CD4-positive, CD25-positive, alpha-beta regulatory T cell (primary cell): ENCODE results near the gene MNAT1. TPM values are rescaled to one million over a fixed set of nuclear protein-coding genes. Genes with fewer than 3 reads are reported as not detected.
"Not testable (repeated sequence)": the region's sequence is repeated elsewhere in the genome, so short reads cannot be mapped to it uniquely, and the experiment has no call there.

Experiments
- ATAC-seq, 2 donors: fragments of 150-1000 bp; cut with Tn5 transposase; one replicate each; pipeline ENCODE4 v1.10.0; 2021; ENCODE audit warnings: low read depth in 2 of 2, moderate number of reproducible peaks in 2 of 2, moderate library complexity in 1 of 2
- DNase-seq, 3 donors: peaks; one replicate each; pipeline versions ENCODE4 v3.0.0 to v3.0.0-alpha.2; 2012 to 2022; ENCODE audit warnings: mixed read lengths in 1 of 3
- H3K27ac ChIP-seq: one replicate; pipeline ENCODE4 v1.7.0; 2013; ENCODE audit warnings: mild to moderate bottlenecking, low read length; ENCODE audit not compliant: insufficient read depth, poor library complexity, severe bottlenecking
- H3K27me3 ChIP-seq: one replicate; pipeline ENCODE4 v1.7.0; 2013; ENCODE audit warnings: low read length; ENCODE audit not compliant: control insufficient read depth, insufficient read depth
- H3K36me3 ChIP-seq: one replicate; pipeline ENCODE4 v1.7.0; 2013; ENCODE audit warnings: mild to moderate bottlenecking, low read length, moderate library complexity; ENCODE audit not compliant: control insufficient read depth, insufficient read depth
- H3K4me1 ChIP-seq: 2 replicates; pipeline ENCODE4 v1.7.0; 2013; ENCODE audit warnings: mild to moderate bottlenecking, low read length; ENCODE audit not compliant: insufficient read depth, control insufficient read depth, poor library complexity, severe bottlenecking
- H3K4me3 ChIP-seq: one replicate; pipeline ENCODE4 v1.7.0; 2013; ENCODE audit warnings: low read depth, mild to moderate bottlenecking, low read length, moderate library complexity
- H3K9me3 ChIP-seq, 2 experiments: 1 replicate in 1 of 2; 2 replicates in 1 of 2; pipeline ENCODE4 v1.7.0; 2013; ENCODE audit warnings: low read length in 2 of 2, mild to moderate bottlenecking in 1 of 2, moderate library complexity in 1 of 2; ENCODE audit not compliant: control insufficient read depth in 2 of 2
- H3K27ac Mint-ChIP-seq, 3 donors: one replicate each; pipeline ENCODE4 v1.8.0; 2020 to 2022; ENCODE audit warnings: mild to moderate bottlenecking in 3 of 3, mixed read lengths in 3 of 3, moderate library complexity in 2 of 3
- H3K27me3 Mint-ChIP-seq: one replicate; pipeline ENCODE4 v1.8.0; 2022; ENCODE audit warnings: mild to moderate bottlenecking, mixed read lengths
- H3K36me3 Mint-ChIP-seq: one replicate; pipeline ENCODE4 v1.8.0; 2020; ENCODE audit warnings: mixed read lengths
- H3K4me1 Mint-ChIP-seq, 4 donors: one replicate each; pipeline ENCODE4 v1.8.0; 2020 to 2022; ENCODE audit warnings: mixed read lengths in 4 of 4, mild to moderate bottlenecking in 1 of 4
- H3K4me3 Mint-ChIP-seq, 4 donors: one replicate each; pipeline ENCODE4 v1.8.0; 2020 to 2022; ENCODE audit warnings: mild to moderate bottlenecking in 4 of 4, mixed read lengths in 4 of 4, moderate library complexity in 3 of 4
- H3K9me3 Mint-ChIP-seq, 7 donors: one replicate each; pipeline ENCODE4 v1.8.0; 2020 to 2022; ENCODE audit warnings: mixed read lengths in 7 of 7, mild to moderate bottlenecking in 3 of 7, moderate library complexity in 2 of 7
- polyA plus RNA-seq, 4 donors: library from polyadenylated mRNA; unstranded; fragments of 300-500 nt; fragmentation: Illumina TruSeq; gene quantifications; one replicate each; pipeline ENCODE4 v1.2.3, GENCODE V29; 2021
- total RNA-seq: library from RNA; stranded (reverse); gene quantifications from one replicate; pipeline ENCODE4 v1.2.3, GENCODE V29; 2022

Gene MNAT1
- total and polyA plus RNA-seq, 5 donors from 2014 or later, result 12.6 to 22.0 (median 15.9) TPM

- Mint-ChIP-seq H3K36me3 (peaks cover 3% of the 10 kb centered on the region), H3K4me3 (no peak overlapping the region), H3K4me1 (peaks cover 5 to 13% (median 8%) of the 10 kb centered on the region in 4 donors), H3K9me3 (no peaks in the 10 kb centered on the region), H3K27ac (no peak overlapping the region), H3K27me3 (no peaks in the 10 kb centered on the region)
- DNase-seq (no peak), ATAC-seq (no peak)
- H3K27ac ChIP-seq, result no peak overlapping the region
- H3K9me3 ChIP-seq, result no peaks in the 10 kb centered on the region
- no peaks in the 10 kb centered on the region for H3K36me3 ChIP-seq
- H3K4me1 ChIP-seq, result no peaks in the 10 kb centered on the region
- no peak overlapping the region for H3K4me3 ChIP-seq
- H3K27me3 ChIP-seq, result no peaks in the 10 kb centered on the region
These were observed 34.0 kb downstream of the MNAT1 start for GRCh38 chr14:60768602-60769001.

GRCh38 chr14:60771117-60771516, 36.6 kb downstream of the MNAT1 start:
- no peaks in the 10 kb centered on the region for H3K27me3 Mint-ChIP-seq
- no peak for ATAC-seq

GRCh38 chr14:60773558-60773957, 39.0 kb downstream of the MNAT1 start:
- peaks cover 0 to 12% (median 2%) of the 10 kb centered on the region in 4 donors for H3K4me1 Mint-ChIP-seq
- H3K27ac ChIP-seq, result no peak overlapping the region
- no peak overlapping the region for H3K27ac Mint-ChIP-seq
- no peak for DNase-seq
- no peaks in the 10 kb centered on the region for H3K36me3 ChIP-seq
- H3K27me3 ChIP-seq, result no peaks in the 10 kb centered on the region
- no peaks in the 10 kb centered on the region for H3K9me3 Mint-ChIP-seq
- no peak for ATAC-seq
- no peak overlapping the region for H3K4me3 Mint-ChIP-seq
- H3K4me3 ChIP-seq, result no peak overlapping the region
- no peaks in the 10 kb centered on the region for H3K36me3 Mint-ChIP-seq
- H3K9me3 ChIP-seq, result no peaks in the 10 kb centered on the region
- H3K27me3 Mint-ChIP-seq, result no peaks in the 10 kb centered on the region
- no peaks in the 10 kb centered on the region for H3K4me1 ChIP-seq

More at GRCh38 chr14:60771117-60771516, 36.6 kb downstream of the MNAT1 start:
- H3K4me1 Mint-ChIP-seq, result peaks cover 4 to 13% (median 6%) of the 10 kb centered on the region in 4 donors
- no peaks in the 10 kb centered on the region for H3K36me3 ChIP-seq
- H3K9me3 Mint-ChIP-seq, result no peaks in the 10 kb centered on the region
- no peaks in the 10 kb centered on the region for H3K27me3 ChIP-seq
- H3K27ac Mint-ChIP-seq, result no peak overlapping the region
- DNase-seq, result no peak
- H3K4me1 ChIP-seq, result no peaks in the 10 kb centered on the region
- no peaks in the 10 kb centered on the region for H3K36me3 Mint-ChIP-seq
- no peak overlapping the region for H3K27ac ChIP-seq
- H3K9me3 ChIP-seq, result no peaks in the 10 kb centered on the region
- H3K4me3 Mint-ChIP-seq, result no peak overlapping the region
- no peak overlapping the region for H3K4me3 ChIP-seq

- Mint-ChIP-seq H3K9me3 (no peaks in the 10 kb centered on the region), H3K36me3 (no peaks in the 10 kb centered on the region), H3K27ac (no peak overlapping the region), H3K4me1 (peaks cover 0 to 12% (median 5%) of the 10 kb centered on the region in 4 donors), H3K27me3 (no peaks in the 10 kb centered on the region), H3K4me3 (no peak overlapping the region)
- Histone ChIP-seq H3K36me3 (no peaks in the 10 kb centered on the region), H3K9me3 (no peaks in the 10 kb centered on the region), H3K27ac (no peak overlapping the region), H3K27me3 (no peaks in the 10 kb centered on the region), H3K4me1 (no peaks in the 10 kb centered on the region), H3K4me3 (no peak overlapping the region)
- DNase-seq (no peak), ATAC-seq (no peak)
These were observed 40.7 kb downstream of the MNAT1 start for GRCh38 chr14:60775296-60775695.

- no peaks in the 10 kb centered on the region for H3K9me3 ChIP-seq
- Mint-ChIP-seq H3K27ac (no peak overlapping the region), H3K9me3 (no peaks in the 10 kb centered on the region), H3K4me1 (peaks cover 0 to 12% (median 6%) of the 10 kb centered on the region in 4 donors), H3K4me3 (no peak overlapping the region), H3K36me3 (no peaks in the 10 kb centered on the region), H3K27me3 (no peaks in the 10 kb centered on the region)
- no peak overlapping the region for H3K4me3 ChIP-seq
- no peaks in the 10 kb centered on the region for H3K27me3 ChIP-seq
- DNase-seq, result no peak
- no peaks in the 10 kb centered on the region for H3K4me1 ChIP-seq
- H3K36me3 ChIP-seq, result no peaks in the 10 kb centered on the region
- ATAC-seq, result no peak
- no peak overlapping the region for H3K27ac ChIP-seq
These were observed 43.5 kb downstream of the MNAT1 start for GRCh38 chr14:60777856-60778578.

- H3K4me1 ChIP-seq, H3K4me3 Mint-ChIP-seq, H3K27ac Mint-ChIP-seq, DNase-seq, H3K36me3 ChIP-seq, H3K4me3 ChIP-seq, H3K27me3 Mint-ChIP-seq, H3K27me3 ChIP-seq, H3K9me3 Mint-ChIP-seq, ATAC-seq, H3K27ac ChIP-seq, H3K36me3 Mint-ChIP-seq, H3K9me3 ChIP-seq: not testable (repeated sequence)
- H3K4me1 Mint-ChIP-seq, result peaks cover 0 to 12% (median 6%) of the 10 kb centered on the region in 4 donors
These were observed 45.4 kb downstream of the MNAT1 start for GRCh38 chr14:60779745-60780514.

- peaks cover 0 to 13% (median 6%) of the 10 kb centered on the region in 4 donors for H3K4me1 Mint-ChIP-seq
- H3K27me3 ChIP-seq, H3K36me3 Mint-ChIP-seq, H3K36me3 ChIP-seq, DNase-seq, ATAC-seq, H3K4me3 Mint-ChIP-seq, H3K27me3 Mint-ChIP-seq, H3K27ac ChIP-seq, H3K4me3 ChIP-seq, H3K27ac Mint-ChIP-seq, H3K9me3 ChIP-seq, H3K4me1 ChIP-seq, H3K9me3 Mint-ChIP-seq: not testable (repeated sequence)
These were observed 46.0 kb downstream of the MNAT1 start for GRCh38 chr14:60780558-60780957.
